ENCODE results near the gene RARB.

DNA sequence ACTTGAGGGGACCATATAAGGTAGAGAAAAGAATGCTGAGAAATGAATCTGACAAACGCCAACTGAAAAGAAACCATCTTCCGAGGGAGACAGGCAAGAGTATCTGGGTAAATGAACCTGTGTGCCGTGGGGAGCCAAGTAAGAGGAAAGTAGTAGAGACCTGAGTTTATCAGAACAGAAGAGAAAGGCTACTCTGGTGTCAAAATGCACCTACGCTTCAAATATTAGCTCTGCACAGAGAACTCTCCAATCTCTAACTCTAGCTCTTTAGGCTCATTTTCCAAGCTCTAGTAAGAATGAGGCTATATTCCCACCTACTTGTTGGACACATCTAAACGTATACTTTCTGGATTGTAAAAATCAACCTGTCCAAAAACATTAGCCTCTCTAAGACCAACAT is 183.1 kb downstream of the RARB start:
- TF ChIP-seq, protein P1, sequence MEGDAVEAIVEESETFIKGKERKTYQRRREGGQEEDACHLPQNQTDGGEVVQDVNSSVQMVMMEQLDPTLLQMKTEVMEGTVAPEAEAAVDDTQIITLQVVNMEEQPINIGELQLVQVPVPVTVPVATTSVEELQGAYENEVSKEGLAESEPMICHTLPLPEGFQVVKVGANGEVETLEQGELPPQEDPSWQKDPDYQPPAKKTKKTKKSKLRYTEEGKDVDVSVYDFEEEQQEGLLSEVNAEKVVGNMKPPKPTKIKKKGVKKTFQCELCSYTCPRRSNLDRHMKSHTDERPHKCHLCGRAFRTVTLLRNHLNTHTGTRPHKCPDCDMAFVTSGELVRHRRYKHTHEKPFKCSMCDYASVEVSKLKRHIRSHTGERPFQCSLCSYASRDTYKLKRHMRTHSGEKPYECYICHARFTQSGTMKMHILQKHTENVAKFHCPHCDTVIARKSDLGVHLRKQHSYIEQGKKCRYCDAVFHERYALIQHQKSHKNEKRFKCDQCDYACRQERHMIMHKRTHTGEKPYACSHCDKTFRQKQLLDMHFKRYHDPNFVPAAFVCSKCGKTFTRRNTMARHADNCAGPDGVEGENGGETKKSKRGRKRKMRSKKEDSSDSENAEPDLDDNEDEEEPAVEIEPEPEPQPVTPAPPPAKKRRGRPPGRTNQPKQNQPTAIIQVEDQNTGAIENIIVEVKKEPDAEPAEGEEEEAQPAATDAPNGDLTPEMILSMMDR (conservative IDR thresholded peaks at IDR 0.05 in 1 of 2, IDR thresholded peaks at IDR 0.05 in 1 of 2; ENCODE audit: low read depth in 1 of 2, low read length in 2 of 2), result no peak
- TF ChIP-seq EZH2 (IDR thresholded peaks at IDR 0.05; ENCODE audit: low read length, missing control alignments), result no peak

Measured in fibroblast of lung (primary cell).